ENCODE measurements around the gene KLF6. TPM values are rescaled to one million over a fixed set of nuclear protein-coding genes. Genes with fewer than 3 reads are reported as not detected.

KLF6 gene
- polyA plus RNA-seq, 1 of the 3 experiments (the other 2 are of a cell fraction), result 148 TPM

- Histone ChIP-seq H3K4me3 (ENCODE audit: low read depth in 2 of 2, low read length in 1 of 2) (no peak overlapping the region), H3K36me3 (replicated peaks in 1 of 2; ENCODE audit: control insufficient read depth in 1 of 2, insufficient read depth in 2 of 2, low read length in 1 of 2) (peaks cover 2 to 24% of the 10 kb centered on the region in 2 experiments), H3K4me2 (no peak overlapping the region), H3K27me3 (ENCODE audit: insufficient read depth) (no peaks in the 10 kb centered on the region), H3K9me2 (no peaks in the 10 kb centered on the region), H3F3A (replicated peaks; ENCODE audit: insufficient read depth) (peaks cover 26% of the 10 kb centered on the region), H2AFZ (ENCODE audit: low read depth) (no peak overlapping the region), H3K79me2 (ENCODE audit: insufficient read depth) (peaks cover 40% of the 10 kb centered on the region), H4K20me1 (ENCODE audit: insufficient read depth) (peaks cover 26% of the 10 kb centered on the region), H3K9me3 (no peaks in the 10 kb centered on the region), H3K9ac (no peak overlapping the region), H3K4me1 (ENCODE audit: control insufficient read depth in 1 of 2, insufficient read depth in 2 of 2, low read depth in 1 of 2, low read length in 1 of 2) (peaks cover 6 to 18% of the 10 kb centered on the region in 2 experiments; a peak in 2 of 4 replicates), H3K27ac (ENCODE audit: low read depth in 2 of 2, low read length in 1 of 2) (peak overlapping the region in 1 of 2 experiments; percentile 93; a peak in 2 of 4 replicates)
- DNase-seq, result no peak
- TF ChIP-seq SMC3 (IDR thresholded peaks at IDR 0.05; ENCODE audit: low read depth, low read length), result no peak
- no peak for TF ChIP-seq GABPA (IDR thresholded peaks at IDR 0.05; ENCODE audit: low read depth)
- no peak for TF ChIP-seq EZH2phosphoT487 (IDR thresholded peaks at IDR 0.05; ENCODE audit: borderline replicate concordance, low read depth)
- TF ChIP-seq FOXM1 (IDR thresholded peaks at IDR 0.05; ENCODE audit: low read depth), result no peak
- TF ChIP-seq USF1 (IDR thresholded peaks at IDR 0.05; ENCODE audit: borderline replicate concordance, low read depth), result no peak
- ChIA-PET CTCF (no interaction called here), POLR2A (no interaction called here)
- WGBS (ENCODE audit: low lambda C conversion rate), result 89% methylated on average over 3 of the region's 3 CpGs
These were observed 2.0 kb upstream of the KLF6 start for GRCh38 chr10:3787016-3787400.

- WGBS (ENCODE audit: low lambda C conversion rate), result 92% methylated on average over 15 of the region's 18 CpGs
- no peak for DNase-seq
- TF ChIP-seq USF1 (IDR thresholded peaks at IDR 0.05; ENCODE audit: borderline replicate concordance, low read depth), result no peak
- TF ChIP-seq PBX3 (IDR thresholded peaks at IDR 0.05), result no peak
- TF ChIP-seq MAX (IDR thresholded peaks at IDR 0.05; ENCODE audit: low read depth), result no peak
- no peak for TF ChIP-seq SMC3 (IDR thresholded peaks at IDR 0.05; ENCODE audit: low read depth, low read length)
- no peak for TF ChIP-seq EP300 (IDR thresholded peaks at IDR 0.05; ENCODE audit: borderline replicate concordance in 1 of 2, low read depth in 1 of 2, low read length in 1 of 2)
- no peak for TF ChIP-seq NRF1 (IDR thresholded peaks at IDR 0.05; ENCODE audit: low read depth, low read length)
- no peak; the same call in 1 of the 2 replicates for TF ChIP-seq RXRA (IDR thresholded peaks at IDR 0.05; ENCODE audit: borderline replicate concordance, low read depth)
- Histone ChIP-seq H3K36me3 (replicated peaks in 1 of 2; ENCODE audit: control insufficient read depth in 1 of 2, insufficient read depth in 2 of 2, low read length in 1 of 2) (peaks cover 7 to 30% of the 10 kb centered on the region in 2 experiments), H3K9ac (peak overlapping the region; percentile 98), H3K4me2 (peak overlapping the region; percentile 88), H3F3A (replicated peaks; ENCODE audit: insufficient read depth) (peaks cover 29% of the 10 kb centered on the region), H3K79me2 (ENCODE audit: insufficient read depth) (peaks cover 45% of the 10 kb centered on the region), H4K20me1 (ENCODE audit: insufficient read depth) (peaks cover 32% of the 10 kb centered on the region), H2AFZ (ENCODE audit: low read depth) (no peak overlapping the region), H3K27me3 (ENCODE audit: insufficient read depth) (no peaks in the 10 kb centered on the region), H3K4me3 (ENCODE audit: low read depth in 2 of 2, low read length in 1 of 2) (no peak overlapping the region; a peak in 1 of 4 replicates), H3K9me3 (no peaks in the 10 kb centered on the region), H3K27ac (ENCODE audit: low read depth in 2 of 2, low read length in 1 of 2) (peak overlapping the region in 1 of 2 experiments; percentile 93; a peak in 2 of 4 replicates), H3K9me2 (no peaks in the 10 kb centered on the region), H3K4me1 (ENCODE audit: control insufficient read depth in 1 of 2, insufficient read depth in 2 of 2, low read depth in 1 of 2, low read length in 1 of 2) (peaks cover 6 to 23% of the 10 kb centered on the region in 2 experiments; a peak in 2 of 4 replicates)
- POLR2A ChIA-PET, result interaction anchor here (1.2 to 3.9 kb wide), 3 partner anchors 14 to 391 kb away, joined by 3 to 24 read pairs (median 7); no protein-coding TSS in a partner anchor
- CTCF ChIA-PET, result interaction anchor here (0.6 kb wide), 1 partner anchor 76 kb away, joined by 3 read pairs; no protein-coding TSS in a partner anchor
These were observed 1.4 kb upstream of the KLF6 start for GRCh38 chr10:3786295-3787015.

Measured in SK-N-SH (cell line).